Right forelimb (tissue), 1 donor: ENCODE data around the gene NRIP1.

Source experiments
- DNase-seq: peaks from one replicate; pipeline ENCODE4 v3.0.0-alpha.2; 2018

The NRIP1 gene

GRCh38 chr21:15064576-15065391, at the start of gene NRIP1:
Gene NRIP1 (minus strand): TSS chr21:15065000. CDS start chr21:14968192, 96,808 bp downstream.
- DNase-seq, result peak; percentile 96

GRCh38 chr21:15112858-15113257, 48.1 kb upstream of the NRIP1 start:
- DNase-seq, result no peak

- no peak for DNase-seq
These were observed 44.0 kb upstream of the NRIP1 start for GRCh38 chr21:15108801-15109200.

GRCh38 chr21:15104470-15104869, 39.7 kb upstream of the NRIP1 start:
- DNase-seq, result no peak

GRCh38 chr21:15098908-15099307, 34.1 kb upstream of the NRIP1 start:
- DNase-seq, result no peak

- no peak for DNase-seq
These were observed 33.4 kb upstream of the NRIP1 start for GRCh38 chr21:15098181-15098580.

GRCh38 chr21:15097580-15097979, 32.8 kb upstream of the NRIP1 start:
- DNase-seq, result no peak

GRCh38 chr21:15096146-15096545, 31.3 kb upstream of the NRIP1 start:
- no peak for DNase-seq

- DNase-seq, result no peak
These were observed 30.5 kb upstream of the NRIP1 start for GRCh38 chr21:15095326-15095725.

- DNase-seq, result no peak
These were observed 29.9 kb upstream of the NRIP1 start for GRCh38 chr21:15094706-15095105.

- DNase-seq, result no peak
These were observed 28.4 kb upstream of the NRIP1 start for GRCh38 chr21:15093216-15093615.

GRCh38 chr21:15092745-15093144, 27.9 kb upstream of the NRIP1 start:
- DNase-seq, result no peak

- no peak for DNase-seq
These were observed 25.6 kb upstream of the NRIP1 start for GRCh38 chr21:15090390-15090789.

GRCh38 chr21:15088488-15088887, 23.7 kb upstream of the NRIP1 start:
- DNase-seq, result no peak

GRCh38 chr21:15084668-15085067, 19.9 kb upstream of the NRIP1 start:
- DNase-seq, result no peak

GRCh38 chr21:15080526-15080925, 15.7 kb upstream of the NRIP1 start:
- no peak for DNase-seq

- DNase-seq, result no peak
These were observed 14.5 kb upstream of the NRIP1 start for GRCh38 chr21:15079269-15079668.

- DNase-seq, result no peak
These were observed 13.4 kb upstream of the NRIP1 start for GRCh38 chr21:15078180-15078579.

- no peak for DNase-seq
These were observed 12.8 kb upstream of the NRIP1 start for GRCh38 chr21:15077529-15078145.

GRCh38 chr21:15076730-15077129, 11.9 kb upstream of the NRIP1 start:
- no peak for DNase-seq

GRCh38 chr21:15071009-15071408, 6.2 kb upstream of the NRIP1 start:
- DNase-seq, result no peak

- no peak for DNase-seq
These were observed 1.3 kb upstream of the NRIP1 start for GRCh38 chr21:15066123-15066575.

- peak; percentile 86 for DNase-seq
These were observed 757 bp upstream of the NRIP1 start for GRCh38 chr21:15065392-15066122.
